Measurements from ENCODE around the gene CACNG4.

CACNG4 gene

DNA sequence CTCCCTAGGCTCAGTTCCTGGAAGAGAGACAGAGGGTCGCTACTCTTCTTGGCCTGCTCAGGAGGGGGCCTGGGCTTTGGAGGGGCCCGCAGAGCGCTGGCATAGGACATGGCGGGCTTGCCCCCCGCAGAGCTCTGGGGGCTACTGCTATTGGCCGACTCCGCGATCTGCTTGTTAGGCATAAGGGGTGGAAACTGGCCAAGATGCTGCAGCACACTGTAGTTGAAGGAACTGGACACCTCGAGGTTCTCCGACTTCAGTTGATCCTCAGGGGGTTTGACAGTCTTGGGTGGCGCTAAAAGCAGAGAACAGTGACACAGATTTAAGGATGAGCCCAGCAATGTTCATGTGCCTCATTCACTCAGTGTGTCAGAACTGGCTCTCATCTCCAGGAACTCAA lies 113.8 kb downstream of the CACNG4 start:
- no peak for TF ChIP-seq ZNF8 (CRISPR knock-in tag; IDR thresholded peaks at IDR 0.05)
- no peak for TF ChIP-seq ZFP3 (CRISPR knock-in tag; IDR thresholded peaks at IDR 0.05)
- TF ChIP-seq PPARA (CRISPR knock-in tag; IDR thresholded peaks at IDR 0.05; ENCODE audit: borderline replicate concordance): no peak
- TF ChIP-seq RARB (CRISPR knock-in tag; IDR thresholded peaks at IDR 0.05): no peak
- TF ChIP-seq SNAI2 (CRISPR knock-in tag; IDR thresholded peaks at IDR 0.05): no peak
- TF ChIP-seq, protein P1, sequence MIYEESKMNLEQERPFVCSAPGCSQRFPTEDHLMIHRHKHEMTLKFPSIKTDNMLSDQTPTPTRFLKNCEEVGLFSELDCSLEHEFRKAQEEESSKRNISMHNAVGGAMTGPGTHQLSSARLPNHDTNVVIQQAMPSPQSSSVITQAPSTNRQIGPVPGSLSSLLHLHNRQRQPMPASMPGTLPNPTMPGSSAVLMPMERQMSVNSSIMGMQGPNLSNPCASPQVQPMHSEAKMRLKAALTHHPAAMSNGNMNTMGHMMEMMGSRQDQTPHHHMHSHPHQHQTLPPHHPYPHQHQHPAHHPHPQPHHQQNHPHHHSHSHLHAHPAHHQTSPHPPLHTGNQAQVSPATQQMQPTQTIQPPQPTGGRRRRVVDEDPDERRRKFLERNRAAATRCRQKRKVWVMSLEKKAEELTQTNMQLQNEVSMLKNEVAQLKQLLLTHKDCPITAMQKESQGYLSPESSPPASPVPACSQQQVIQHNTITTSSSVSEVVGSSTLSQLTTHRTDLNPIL (CRISPR knock-in tag; IDR thresholded peaks at IDR 0.05; ENCODE audit: low read depth): no peak
- TF ChIP-seq ISL1 (CRISPR knock-in tag; IDR thresholded peaks at IDR 0.05): no peak
- TF ChIP-seq, protein P2, sequence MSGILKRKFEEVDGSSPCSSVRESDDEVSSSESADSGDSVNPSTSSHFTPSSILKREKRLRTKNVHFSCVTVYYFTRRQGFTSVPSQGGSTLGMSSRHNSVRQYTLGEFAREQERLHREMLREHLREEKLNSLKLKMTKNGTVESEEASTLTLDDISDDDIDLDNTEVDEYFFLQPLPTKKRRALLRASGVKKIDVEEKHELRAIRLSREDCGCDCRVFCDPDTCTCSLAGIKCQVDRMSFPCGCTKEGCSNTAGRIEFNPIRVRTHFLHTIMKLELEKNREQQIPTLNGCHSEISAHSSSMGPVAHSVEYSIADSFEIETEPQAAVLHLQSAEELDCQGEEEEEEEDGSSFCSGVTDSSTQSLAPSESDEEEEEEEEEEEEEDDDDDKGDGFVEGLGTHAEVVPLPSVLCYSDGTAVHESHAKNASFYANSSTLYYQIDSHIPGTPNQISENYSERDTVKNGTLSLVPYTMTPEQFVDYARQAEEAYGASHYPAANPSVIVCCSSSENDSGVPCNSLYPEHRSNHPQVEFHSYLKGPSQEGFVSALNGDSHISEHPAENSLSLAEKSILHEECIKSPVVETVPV (CRISPR knock-in tag; IDR thresholded peaks at IDR 0.05): no peak
- no peak for TF ChIP-seq OSR1 (CRISPR knock-in tag; IDR thresholded peaks at IDR 0.05)
- no peak for TF ChIP-seq BACH2 (CRISPR knock-in tag; IDR thresholded peaks at IDR 0.05; ENCODE audit: borderline replicate concordance)
- TF ChIP-seq ARNTL (CRISPR knock-in tag; IDR thresholded peaks at IDR 0.05; ENCODE audit: borderline replicate concordance, low read depth): no peak
- no peak for TF ChIP-seq TCF4 (CRISPR knock-in tag; IDR thresholded peaks at IDR 0.05; ENCODE audit: borderline replicate concordance)
- no peak for TF ChIP-seq CSDC2 (CRISPR knock-in tag; IDR thresholded peaks at IDR 0.05)
- TF ChIP-seq ZNF565 (CRISPR knock-in tag; conservative IDR thresholded peaks at IDR 0.05; ENCODE audit: low read depth): no peak
- TF ChIP-seq ZNF70 (CRISPR knock-in tag; IDR thresholded peaks at IDR 0.05): no peak
- no peak for TF ChIP-seq TOX (CRISPR knock-in tag; IDR thresholded peaks at IDR 0.05; ENCODE audit: borderline replicate concordance)
- TF ChIP-seq ZFP30 (CRISPR knock-in tag; IDR thresholded peaks at IDR 0.05): no peak
- TF ChIP-seq, protein P3, sequence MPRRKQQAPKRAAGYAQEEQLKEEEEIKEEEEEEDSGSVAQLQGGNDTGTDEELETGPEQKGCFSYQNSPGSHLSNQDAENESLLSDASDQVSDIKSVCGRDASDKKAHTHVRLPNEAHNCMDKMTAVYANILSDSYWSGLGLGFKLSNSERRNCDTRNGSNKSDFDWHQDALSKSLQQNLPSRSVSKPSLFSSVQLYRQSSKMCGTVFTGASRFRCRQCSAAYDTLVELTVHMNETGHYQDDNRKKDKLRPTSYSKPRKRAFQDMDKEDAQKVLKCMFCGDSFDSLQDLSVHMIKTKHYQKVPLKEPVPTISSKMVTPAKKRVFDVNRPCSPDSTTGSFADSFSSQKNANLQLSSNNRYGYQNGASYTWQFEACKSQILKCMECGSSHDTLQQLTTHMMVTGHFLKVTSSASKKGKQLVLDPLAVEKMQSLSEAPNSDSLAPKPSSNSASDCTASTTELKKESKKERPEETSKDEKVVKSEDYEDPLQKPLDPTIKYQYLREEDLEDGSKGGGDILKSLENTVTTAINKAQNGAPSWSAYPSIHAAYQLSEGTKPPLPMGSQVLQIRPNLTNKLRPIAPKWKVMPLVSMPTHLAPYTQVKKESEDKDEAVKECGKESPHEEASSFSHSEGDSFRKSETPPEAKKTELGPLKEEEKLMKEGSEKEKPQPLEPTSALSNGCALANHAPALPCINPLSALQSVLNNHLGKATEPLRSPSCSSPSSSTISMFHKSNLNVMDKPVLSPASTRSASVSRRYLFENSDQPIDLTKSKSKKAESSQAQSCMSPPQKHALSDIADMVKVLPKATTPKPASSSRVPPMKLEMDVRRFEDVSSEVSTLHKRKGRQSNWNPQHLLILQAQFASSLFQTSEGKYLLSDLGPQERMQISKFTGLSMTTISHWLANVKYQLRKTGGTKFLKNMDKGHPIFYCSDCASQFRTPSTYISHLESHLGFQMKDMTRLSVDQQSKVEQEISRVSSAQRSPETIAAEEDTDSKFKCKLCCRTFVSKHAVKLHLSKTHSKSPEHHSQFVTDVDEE (CRISPR knock-in tag; IDR thresholded peaks at IDR 0.05): no peak
- no peak for TF ChIP-seq ZC3H10 (CRISPR knock-in tag; IDR thresholded peaks at IDR 0.05)
- ATAC-seq: no peak; the same call in 2 of the 3 replicates

DNA sequence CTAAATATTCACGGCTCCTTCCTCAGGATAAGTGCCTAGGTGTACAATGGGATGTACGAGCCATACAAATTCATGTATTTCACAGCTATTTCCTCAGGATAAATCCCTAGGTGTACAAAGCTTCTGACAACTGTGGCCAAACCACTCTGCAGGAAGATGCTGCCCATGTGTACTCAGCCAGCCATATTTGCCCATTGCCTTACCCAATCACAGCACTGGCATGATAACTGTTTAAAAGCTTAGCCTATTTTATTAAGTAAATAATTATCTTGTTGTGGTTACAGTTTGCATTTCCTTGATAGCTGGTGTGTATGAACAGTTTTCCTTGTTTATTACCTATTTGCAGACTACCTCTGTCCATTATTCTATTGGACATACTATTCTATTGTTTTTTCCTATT lies 115.0 kb downstream of the CACNG4 start:
- no peak for ATAC-seq

More for the DNA sequence above, 115.0 kb downstream of the CACNG4 start:
- no peak for TF ChIP-seq ZFP30 (CRISPR knock-in tag; IDR thresholded peaks at IDR 0.05)
- no peak for TF ChIP-seq SNAI2 (CRISPR knock-in tag; IDR thresholded peaks at IDR 0.05)
- TF ChIP-seq BACH2 (CRISPR knock-in tag; IDR thresholded peaks at IDR 0.05; ENCODE audit: borderline replicate concordance): no peak
- TF ChIP-seq, protein P1 (CRISPR knock-in tag; IDR thresholded peaks at IDR 0.05; ENCODE audit: low read depth): no peak
- no peak for TF ChIP-seq RARB (CRISPR knock-in tag; IDR thresholded peaks at IDR 0.05)
- TF ChIP-seq, protein P4, sequence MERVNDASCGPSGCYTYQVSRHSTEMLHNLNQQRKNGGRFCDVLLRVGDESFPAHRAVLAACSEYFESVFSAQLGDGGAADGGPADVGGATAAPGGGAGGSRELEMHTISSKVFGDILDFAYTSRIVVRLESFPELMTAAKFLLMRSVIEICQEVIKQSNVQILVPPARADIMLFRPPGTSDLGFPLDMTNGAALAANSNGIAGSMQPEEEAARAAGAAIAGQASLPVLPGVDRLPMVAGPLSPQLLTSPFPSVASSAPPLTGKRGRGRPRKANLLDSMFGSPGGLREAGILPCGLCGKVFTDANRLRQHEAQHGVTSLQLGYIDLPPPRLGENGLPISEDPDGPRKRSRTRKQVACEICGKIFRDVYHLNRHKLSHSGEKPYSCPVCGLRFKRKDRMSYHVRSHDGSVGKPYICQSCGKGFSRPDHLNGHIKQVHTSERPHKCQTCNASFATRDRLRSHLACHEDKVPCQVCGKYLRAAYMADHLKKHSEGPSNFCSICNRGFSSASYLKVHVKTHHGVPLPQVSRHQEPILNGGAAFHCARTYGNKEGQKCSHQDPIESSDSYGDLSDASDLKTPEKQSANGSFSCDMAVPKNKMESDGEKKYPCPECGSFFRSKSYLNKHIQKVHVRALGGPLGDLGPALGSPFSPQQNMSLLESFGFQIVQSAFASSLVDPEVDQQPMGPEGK (CRISPR knock-in tag; IDR thresholded peaks at IDR 0.05; ENCODE audit: borderline replicate concordance): no peak
- TF ChIP-seq, protein P2 (CRISPR knock-in tag; IDR thresholded peaks at IDR 0.05): no peak

All from SK-N-SH treated with all-trans-retinoic acid at 6 μM for 48 hours (cell line).